Endodermal cell (in vitro differentiated cells): ENCODE data around the gene RSRC2. TPM values are rescaled to one million over a fixed set of nuclear protein-coding genes. Genes with fewer than 3 reads are reported as not detected.
"Not testable (repeated sequence)": the region's sequence is repeated elsewhere in the genome, so short reads cannot be mapped to it uniquely, and the experiment has no call there.

Source experiments
- DNase-seq: peaks from one replicate; pipeline ENCODE4 v3.0.0-alpha.2; 2017
- H3K27ac ChIP-seq: 2 replicates; pipeline ENCODE4 v1.5.1; 2013; ENCODE audit warnings: mild to moderate bottlenecking, low read depth, low read length, moderate library complexity
- H3K27me3 ChIP-seq: 2 replicates; pipeline ENCODE4 v1.6.1; 2013; ENCODE audit warnings: mild to moderate bottlenecking, low read length, moderate library complexity; ENCODE audit not compliant: insufficient read depth, control insufficient read depth, poor library complexity, severe bottlenecking
- H3K36me3 ChIP-seq: 2 replicates; pipeline ENCODE4 v1.7.0; 2013; ENCODE audit warnings: mild to moderate bottlenecking, low read length, moderate library complexity; ENCODE audit not compliant: control insufficient read depth, insufficient read depth
- H3K4me1 ChIP-seq: one replicate; pipeline ENCODE4 v1.7.0; 2013; ENCODE audit warnings: low read length; ENCODE audit not compliant: control insufficient read depth, insufficient read depth
- H3K4me3 ChIP-seq: 2 replicates; pipeline ENCODE4 v1.5.1; 2013; ENCODE audit warnings: mild to moderate bottlenecking, low read length, moderate library complexity
- H3K9ac ChIP-seq: 2 replicates; pipeline ENCODE4 v1.6.1; 2013; ENCODE audit warnings: mild to moderate bottlenecking, low read length, moderate library complexity; ENCODE audit not compliant: poor library complexity, severe bottlenecking; ENCODE audit errors: extremely low read depth
- H3K9me3 ChIP-seq: 2 replicates; pipeline ENCODE4 v1.6.1; 2013; ENCODE audit warnings: mild to moderate bottlenecking, low read length, moderate library complexity; ENCODE audit not compliant: control insufficient read depth
- H3K27ac Mint-ChIP-seq: 2 replicates; pipeline ENCODE4 v1.8.0; 2020; ENCODE audit warnings: mixed read lengths
- H3K27me3 Mint-ChIP-seq: 2 replicates; pipeline ENCODE4 v1.8.0; 2021; ENCODE audit warnings: mild to moderate bottlenecking, mixed read lengths; ENCODE audit not compliant: insufficient read depth
- H3K36me3 Mint-ChIP-seq: 2 replicates; pipeline ENCODE4 v1.8.0; 2020; ENCODE audit warnings: low read depth, mixed read lengths
- H3K4me1 Mint-ChIP-seq: 2 replicates; pipeline ENCODE4 v1.8.0; 2020; ENCODE audit warnings: mixed read lengths
- H3K4me3 Mint-ChIP-seq: 2 replicates; pipeline ENCODE4 v1.8.0; 2020; ENCODE audit warnings: mild to moderate bottlenecking, moderate library complexity, mixed read lengths
- H3K9me3 Mint-ChIP-seq: 2 replicates; pipeline ENCODE4 v1.8.0; 2020; ENCODE audit warnings: mild to moderate bottlenecking, mixed read lengths
- CTCF ChIP-seq: fragments of 200-600 bp; sonication (generic); conservative IDR thresholded peaks from 2 replicates; pipeline ENCODE4 v1.5.0; 2021; ENCODE audit warnings: antibody characterized with exemption, mild to moderate bottlenecking
- WGBS, 2 experiments: methylation state at CpG; one replicate each; pipeline versions ENCODE4 v1.1.5 to v1.1.7; 2013; ENCODE audit warnings: missing lambda C conversion rate in 2 of 2, mixed read lengths in 1 of 2; ENCODE audit not compliant: insufficient coverage in 1 of 2, insufficient read length in 1 of 2; 5-methylcytosine and 5-hydroxymethylcytosine counted together
- long read RNA-seq, 4 experiments: library from polyadenylated mRNA in 2 of 4; library from RNA in 1 of 4; library from capped mRNA in 1 of 4; stranded (forward) in 3 of 4; unstranded in 1 of 4; transcript quantifications; one replicate each; pipeline ENCODE4 v2.0.0, GENCODE V29; 2020 to 2021; ENCODE audit warnings: inconsistent platforms in 1 of 4
- polyA plus RNA-seq, 2 experiments: library from polyadenylated mRNA; stranded (reverse); fragments of 50-300 nt; gene quantifications; one replicate each; pipeline ENCODE4 v1.2.3, GENCODE V29; 2013
- total RNA-seq, 2 donors: library from RNA; stranded (reverse); fragmentation: NEBNext Ultra II Directional in 1 of 2; extraction: Animal tissue kit (Norgen Biotek cat#: 25700) in 1 of 2; gene quantifications; 2 replicates in 1 of 2; 3 replicates in 1 of 2; pipeline ENCODE4 v1.2.1, GENCODE V29; 2021

The RSRC2 gene, protein sequence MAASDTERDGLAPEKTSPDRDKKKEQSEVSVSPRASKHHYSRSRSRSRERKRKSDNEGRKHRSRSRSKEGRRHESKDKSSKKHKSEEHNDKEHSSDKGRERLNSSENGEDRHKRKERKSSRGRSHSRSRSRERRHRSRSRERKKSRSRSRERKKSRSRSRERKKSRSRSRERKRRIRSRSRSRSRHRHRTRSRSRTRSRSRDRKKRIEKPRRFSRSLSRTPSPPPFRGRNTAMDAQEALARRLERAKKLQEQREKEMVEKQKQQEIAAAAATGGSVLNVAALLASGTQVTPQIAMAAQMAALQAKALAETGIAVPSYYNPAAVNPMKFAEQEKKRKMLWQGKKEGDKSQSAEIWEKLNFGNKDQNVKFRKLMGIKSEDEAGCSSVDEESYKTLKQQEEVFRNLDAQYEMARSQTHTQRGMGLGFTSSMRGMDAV
- 100 to 1,000 TPM in 1 of 2 donors, 10 to 100 TPM in 1; 88.1 to 111 TPM for total RNA-seq
- polyA plus RNA-seq (2013, experiment 1 of 2) = 105 TPM
- 99.7 TPM for polyA plus RNA-seq (2013, experiment 2 of 2)
- long read RNA-seq, experiment 1, partial matches to known transcripts = 43 of 57 reads
- long read RNA-seq, experiment 1, other reads (novel, unspliced or antisense) = 10 of 57 reads
- long read RNA-seq, experiment 2, transcript RSRC2-201 (10 exons, 3,520 nt) = major isoform, 70 of 176 reads
- long read RNA-seq, experiment 2, partial matches to known transcripts = 9 of 176 reads
- long read RNA-seq, experiment 2, other reads (novel, unspliced or antisense) = 91 of 176 reads
- long read RNA-seq, experiment 3, transcript RSRC2-201 (10 exons, 3,520 nt) = major isoform, 51 of 213 reads
- long read RNA-seq, experiment 3, transcript RSRC2-204 (11 exons, 1,956 nt) = minor isoform, 6 of 213 reads
- long read RNA-seq, experiment 3, partial matches to known transcripts = 24 of 213 reads
- long read RNA-seq, experiment 3, other reads (novel, unspliced or antisense) = 125 of 213 reads
- long read RNA-seq, experiment 4, transcript RSRC2-201 (10 exons, 3,520 nt) = major isoform, 97 of 315 reads
- long read RNA-seq, experiment 4, partial matches to known transcripts = 93 of 315 reads
- long read RNA-seq, experiment 4, other reads (novel, unspliced or antisense) = 119 of 315 reads

DNA sequence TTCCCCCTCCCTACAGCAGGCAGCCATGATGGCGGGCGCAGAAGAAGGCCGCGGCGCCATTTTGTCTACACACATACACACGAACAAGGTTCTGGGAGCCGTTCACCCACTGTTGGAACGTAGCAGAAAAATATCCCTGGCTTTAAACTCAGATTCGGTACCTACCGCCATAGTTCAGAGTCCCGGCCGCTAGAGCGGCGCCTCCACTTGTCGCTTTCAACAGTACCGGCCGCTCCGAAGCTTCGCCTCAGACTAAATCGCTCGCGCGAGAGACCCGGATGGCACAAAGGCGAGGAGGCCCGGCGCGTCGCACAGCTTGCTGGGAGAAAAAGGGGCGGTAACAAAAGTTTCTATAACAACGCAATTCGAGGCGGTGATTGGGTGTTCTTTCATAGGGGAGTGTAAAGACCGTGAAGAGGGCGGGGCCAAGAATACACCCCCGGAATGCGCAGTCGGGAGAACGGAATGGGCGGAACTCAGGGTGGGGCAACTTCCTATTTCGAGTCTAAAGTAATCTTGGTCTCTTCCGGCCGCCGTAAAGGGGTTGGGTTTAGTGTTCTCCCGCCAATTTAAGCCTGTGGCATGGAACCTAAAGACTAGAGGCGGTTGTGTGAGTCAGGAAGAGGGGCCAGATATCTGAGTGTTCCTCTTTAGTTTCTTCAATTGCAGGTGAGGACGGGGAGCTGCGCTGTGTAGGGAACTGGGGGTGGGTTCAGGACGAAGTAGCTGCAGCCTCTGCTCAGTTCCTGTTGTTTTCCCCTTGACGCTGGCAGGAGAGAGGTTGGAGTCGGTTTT is at the start of gene RSRC2, which contains the start of gene KNTC1:
TSS of gene RSRC2 (minus strand) at position 254 of the 795 bp plus-strand sequence. CDS start at position 171, 83 bp downstream.
TSS of gene KNTC1 (plus strand) at position 567 of the 795 bp plus-strand sequence. CDS start 2,815 bp downstream, outside the sequence.
- peak within 1 kb of the TSS; percentile 100 for H3K9ac ChIP-seq
- peaks cover 24% of the 10 kb centered on the region for H3K4me1 Mint-ChIP-seq
- no peaks in the 10 kb centered on the region for H3K9me3 Mint-ChIP-seq
- no peak for TF ChIP-seq CTCF
- no peak within 1 kb of the TSS for H3K27ac Mint-ChIP-seq
- peaks cover 5% of the 10 kb centered on the region for H3K4me1 ChIP-seq
- peaks cover 38% of the 10 kb centered on the region for H3K36me3 Mint-ChIP-seq
- H3K4me3 ChIP-seq = peak within 1 kb of the TSS; percentile 89
- no peak within 1 kb of the TSS for H3K4me3 Mint-ChIP-seq
- peak; percentile 100 for DNase-seq
- peaks cover 58% of the 10 kb centered on the region for H3K36me3 ChIP-seq
- H3K27me3 Mint-ChIP-seq = no peaks in the 10 kb centered on the region
- peak within 1 kb of the TSS; percentile 100 for H3K27ac ChIP-seq
- WGBS, 2 experiments = 0% methylated on average over 21 to 51 of the region's 51 CpGs
- no peaks in the 10 kb centered on the region for H3K9me3 ChIP-seq
- no peaks in the 10 kb centered on the region for H3K27me3 ChIP-seq

- no peaks in the 10 kb centered on the region for H3K27me3 Mint-ChIP-seq
- H3K36me3 ChIP-seq = peaks cover 81% of the 10 kb centered on the region
These were observed 45.1 kb upstream of the RSRC2 start for GRCh38 chr12:122571821-122572220.

GRCh38 chr12:122570006-122570405 is 43.3 kb upstream of the RSRC2 start:
- H3K4me3 ChIP-seq, H3K27ac ChIP-seq, H3K9me3 ChIP-seq, H3K27me3 Mint-ChIP-seq, DNase-seq, H3K27ac Mint-ChIP-seq, H3K4me3 Mint-ChIP-seq, H3K27me3 ChIP-seq, H3K4me1 ChIP-seq, H3K9ac ChIP-seq, H3K4me1 Mint-ChIP-seq, H3K9me3 Mint-ChIP-seq: not testable (repeated sequence)
- peaks cover 45% of the 10 kb centered on the region for H3K36me3 Mint-ChIP-seq
- H3K36me3 ChIP-seq = peaks cover 69% of the 10 kb centered on the region
- 94 to 100% methylated on average over 2 to 3 of the region's 3 CpGs for WGBS, 2 experiments

More at GRCh38 chr12:122571821-122572220, 45.1 kb upstream of the RSRC2 start:
- 86 to 96% methylated on average over 6 of the region's 6 CpGs for WGBS, 2 experiments
- no peak for TF ChIP-seq CTCF
- H3K27ac ChIP-seq = no peak overlapping the region
- Mint-ChIP-seq H3K9me3 (no peaks in the 10 kb centered on the region), H3K4me1 (no peaks in the 10 kb centered on the region), H3K36me3 (peaks cover 57% of the 10 kb centered on the region), H3K27ac (no peak overlapping the region), H3K4me3 (no peak overlapping the region)
- no peak for DNase-seq
- H3K4me3 ChIP-seq = no peak overlapping the region
- H3K27me3 ChIP-seq = no peaks in the 10 kb centered on the region
- no peaks in the 10 kb centered on the region for H3K4me1 ChIP-seq
- H3K9me3 ChIP-seq = no peaks in the 10 kb centered on the region
- no peak overlapping the region for H3K9ac ChIP-seq
